RCC 7860 (cell line): ENCODE data around the gene TOR1B.

Experiments
- DNase-seq: peaks from one replicate; pipeline ENCODE4 v3.0.0-alpha.2; 2015; ENCODE audit warnings: low spot score
- FAIRE-seq: peaks from 2 replicates; lab custom pipeline; 2012; peaks lifted over from hg19 to GRCh38; lab: Jason Lieb, UNC

The TOR1B gene

DNA sequence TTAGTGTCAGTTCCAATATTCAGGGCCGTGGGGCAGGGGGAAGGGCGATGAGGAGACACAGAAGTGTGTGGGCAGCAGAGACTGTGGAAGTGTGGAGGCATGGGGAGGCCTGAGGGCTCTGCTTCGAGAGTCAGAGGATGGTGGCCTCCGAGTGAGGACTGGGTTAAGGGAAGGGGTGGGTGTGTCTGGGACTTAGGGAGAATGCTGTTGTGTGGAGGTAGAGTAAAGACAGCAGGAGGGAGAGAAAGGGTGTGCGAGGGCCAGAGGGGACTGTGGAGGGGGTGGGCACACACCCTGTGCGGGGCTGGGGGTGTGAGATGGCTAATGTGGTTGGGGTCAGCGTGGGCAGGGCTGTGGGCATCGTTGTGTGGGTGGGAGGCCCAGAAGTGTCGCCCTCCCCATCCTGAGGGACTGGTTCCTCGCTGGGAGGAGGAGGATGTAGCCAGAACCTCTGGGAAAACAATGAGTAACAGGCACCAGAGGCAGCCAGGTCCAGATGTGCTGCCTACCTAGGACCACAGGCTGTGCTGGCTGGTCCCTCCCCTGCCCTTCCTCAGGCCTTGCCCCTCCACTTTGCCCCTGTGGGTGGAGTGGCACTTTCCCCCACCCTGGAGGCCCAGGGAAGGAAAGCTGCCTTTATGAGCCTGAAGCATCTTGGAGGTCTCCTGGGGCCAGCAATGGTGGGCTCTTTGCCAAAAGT lies 36.5 kb downstream of the TOR1B start:
- FAIRE-seq (no peak), DNase-seq (no peak)

DNA sequence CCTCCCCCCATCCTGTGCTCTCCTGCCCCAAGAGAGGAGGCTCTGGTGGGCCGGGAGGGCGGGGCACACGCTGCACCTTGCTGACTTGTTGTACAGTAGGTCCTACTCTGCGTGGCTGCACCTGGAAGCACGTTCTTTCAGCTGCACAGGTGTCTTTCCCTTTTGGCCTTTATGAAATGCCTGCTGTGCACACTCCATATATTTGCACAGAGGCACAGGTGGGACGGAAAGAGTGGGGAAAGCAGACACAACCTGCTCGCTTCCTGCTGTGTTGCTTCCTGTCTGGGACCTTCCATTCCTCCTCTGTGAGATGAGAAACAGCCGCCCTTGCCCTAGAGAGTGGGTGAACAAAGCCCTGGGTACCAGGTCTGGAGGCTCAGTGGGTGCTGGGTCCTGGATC lies 37.0 kb downstream of the TOR1B start:
- FAIRE-seq, result no peak

DNA sequence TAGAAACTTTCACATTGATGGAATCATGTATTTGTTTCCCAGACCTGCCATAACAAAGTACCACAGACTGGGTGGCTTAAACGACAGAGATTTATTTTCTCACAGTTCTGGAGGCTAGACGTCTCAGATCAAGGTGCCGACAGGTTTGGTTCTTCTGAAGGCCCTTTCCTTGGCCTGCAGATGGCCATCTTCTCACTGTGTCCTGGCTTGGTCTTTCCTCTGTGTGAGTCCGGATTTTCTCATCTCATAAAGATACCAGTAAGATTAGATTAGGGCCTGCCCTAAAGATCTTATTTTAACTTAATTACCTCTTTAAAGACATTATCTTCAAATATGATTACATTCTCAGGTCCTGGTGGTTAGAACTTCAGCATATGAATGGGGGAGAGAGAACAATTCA lies 38.1 kb downstream of the TOR1B start:
- no peak for FAIRE-seq
- no peak for DNase-seq

More for the DNA sequence above, 37.0 kb downstream of the TOR1B start:
- DNase-seq, result no peak

- DNase-seq (no peak), FAIRE-seq (no peak)
These were observed 42.4 kb downstream of the TOR1B start for GRCh38 chr9:129845373-129845772.

DNA sequence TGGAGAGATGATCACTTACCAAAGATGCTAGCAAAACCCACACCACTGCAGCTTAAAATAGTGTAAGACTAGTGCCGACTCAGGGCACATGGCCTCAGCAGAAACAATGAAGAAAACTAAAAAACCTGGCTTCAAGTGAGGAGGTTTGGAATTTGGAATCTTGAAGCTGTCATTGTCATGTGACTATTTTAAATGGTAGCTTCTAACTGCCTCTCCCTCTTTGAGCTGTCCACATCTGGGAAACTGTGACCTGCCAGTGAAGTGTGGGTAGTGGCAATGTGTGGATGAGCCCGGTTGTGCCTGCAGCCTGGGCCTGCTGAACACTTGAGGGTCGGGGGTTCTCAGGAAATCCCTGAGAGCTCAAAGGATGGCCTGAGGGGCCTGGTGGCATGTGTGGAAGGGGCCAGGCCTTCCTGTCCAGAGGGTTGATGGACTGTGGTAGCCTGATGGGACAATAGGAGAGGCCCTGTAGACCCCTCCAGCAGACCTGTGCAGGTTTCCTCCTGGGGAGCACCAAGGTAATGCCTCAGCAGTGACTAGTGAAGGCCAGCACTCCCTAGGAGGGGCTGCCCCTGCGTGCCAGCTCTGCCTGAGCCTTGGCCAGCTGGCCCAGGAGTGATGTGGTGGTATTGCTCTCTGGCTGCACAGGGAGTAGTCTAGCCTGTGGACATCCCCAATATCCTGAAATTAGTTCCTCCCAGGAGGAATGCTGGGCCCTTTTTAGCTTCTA lies 45.9 kb downstream of the TOR1B start:
- FAIRE-seq (no peak), DNase-seq (no peak)

DNA sequence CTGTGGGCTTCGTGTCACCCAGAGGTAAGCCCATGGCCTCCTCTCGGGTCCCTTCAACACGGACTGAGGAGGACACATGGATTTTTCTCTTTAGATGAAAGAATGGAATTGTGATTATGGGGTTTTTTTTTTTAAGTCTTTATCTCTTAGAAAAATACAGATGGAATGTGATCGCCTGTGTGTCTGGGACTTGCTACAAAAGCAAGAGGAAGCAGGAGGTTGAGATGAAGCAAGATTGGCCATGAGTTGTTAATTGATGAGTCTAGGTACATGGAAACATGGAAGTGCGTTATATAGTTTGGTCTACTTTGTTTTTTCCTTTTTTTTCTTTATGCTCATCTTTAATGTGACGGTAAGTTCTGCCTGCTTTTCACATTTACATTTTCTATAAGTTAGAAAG lies 46.9 kb downstream of the TOR1B start:
- DNase-seq, result no peak
- FAIRE-seq, result no peak

DNA sequence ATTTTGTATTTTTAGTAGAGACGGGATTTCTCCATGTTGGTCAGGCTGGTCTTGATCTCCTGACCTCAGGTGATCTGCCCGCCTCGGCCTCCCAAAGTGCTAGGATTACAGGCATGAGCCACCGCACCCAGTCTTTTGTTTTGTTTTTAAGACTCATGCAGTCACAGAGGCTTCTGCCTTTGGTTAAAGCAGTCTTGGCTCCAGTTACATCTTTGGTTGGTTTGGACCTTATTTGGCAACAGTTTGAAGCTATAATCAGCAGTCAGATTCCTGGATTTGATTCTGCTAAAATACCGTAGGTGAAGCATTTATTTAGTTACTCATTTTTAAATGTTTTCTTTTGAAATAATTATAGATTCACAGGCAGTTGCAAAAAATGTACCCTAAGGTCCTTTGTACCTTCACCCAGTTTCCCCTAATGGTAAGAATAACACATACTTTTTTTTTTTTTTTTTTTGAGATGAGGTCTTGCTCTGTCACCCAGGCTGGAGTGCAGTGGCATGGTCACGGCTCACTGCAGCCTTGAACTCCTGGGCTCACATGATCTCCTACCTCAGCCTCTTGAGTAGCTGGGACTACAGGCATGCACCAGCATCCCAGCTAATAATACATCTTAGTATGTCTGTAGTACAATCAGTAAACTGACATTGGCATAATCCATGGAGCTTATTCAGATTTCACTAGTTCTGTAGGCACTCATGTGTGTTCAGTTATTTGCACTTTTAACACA lies 48.0 kb downstream of the TOR1B start:
- FAIRE-seq (no peak), DNase-seq (no peak)

DNA sequence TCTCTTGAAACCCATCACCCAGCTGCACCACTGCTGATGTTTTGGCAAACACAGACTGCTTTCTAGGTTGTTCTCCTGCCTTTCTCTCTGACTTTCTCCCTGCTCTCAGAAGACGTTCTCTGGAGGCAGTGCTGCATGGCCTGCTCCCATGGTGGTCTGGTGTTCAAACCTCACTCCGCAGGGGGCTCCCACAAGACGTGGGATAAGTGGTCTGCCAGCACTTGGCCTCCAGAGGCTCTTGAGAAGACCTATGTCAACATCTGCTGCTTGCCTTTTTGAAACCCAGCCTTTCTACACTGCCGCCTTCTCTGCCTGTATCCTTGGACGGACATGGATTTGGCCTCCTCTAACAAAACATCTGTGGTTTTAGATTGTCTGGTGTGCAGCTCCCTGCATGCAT lies 48.8 kb downstream of the TOR1B start:
- DNase-seq (no peak), FAIRE-seq (no peak)

DNA sequence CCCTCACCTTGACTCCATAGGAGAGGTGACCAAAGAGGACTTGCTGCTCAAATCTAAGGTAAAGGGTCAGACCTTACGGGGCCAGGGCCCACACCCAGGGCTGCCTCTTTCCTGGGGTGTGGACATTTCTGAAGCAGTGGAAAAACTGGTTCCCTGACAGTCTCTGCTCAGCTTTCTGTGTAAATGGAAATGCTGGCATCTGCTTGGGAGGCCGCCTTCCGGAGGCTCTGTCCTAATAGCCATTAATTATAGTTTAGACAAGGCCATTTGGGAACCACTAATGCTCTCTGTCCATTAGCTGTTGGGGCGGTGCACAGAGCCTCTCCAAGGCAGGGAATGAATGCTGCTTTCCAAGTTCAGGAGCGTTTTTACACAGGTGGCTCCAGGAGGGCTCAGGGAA lies 49.6 kb downstream of the TOR1B start:
- FAIRE-seq (no peak), DNase-seq (no peak)

DNA sequence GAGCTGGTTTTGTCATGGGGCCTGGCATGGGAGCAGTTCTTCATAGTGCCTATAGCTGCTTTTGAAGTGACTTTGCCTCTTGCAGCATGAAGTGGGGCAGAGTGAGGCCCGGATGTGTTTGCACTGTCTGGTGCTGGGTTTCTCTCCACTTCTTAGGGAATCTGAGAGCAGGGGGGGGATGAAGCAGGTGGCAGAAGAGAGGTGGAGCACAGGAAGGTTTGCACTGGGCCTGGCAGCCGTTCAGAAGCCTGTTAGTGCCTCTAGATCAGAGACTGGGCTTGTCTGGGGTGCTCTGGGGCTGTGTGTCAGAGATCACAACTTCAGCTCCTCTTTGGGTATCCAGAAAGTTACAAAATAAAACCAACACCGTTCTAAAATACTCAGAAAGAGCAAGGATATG lies 50.6 kb downstream of the TOR1B start:
- no peak for FAIRE-seq
- DNase-seq, result no peak

DNA sequence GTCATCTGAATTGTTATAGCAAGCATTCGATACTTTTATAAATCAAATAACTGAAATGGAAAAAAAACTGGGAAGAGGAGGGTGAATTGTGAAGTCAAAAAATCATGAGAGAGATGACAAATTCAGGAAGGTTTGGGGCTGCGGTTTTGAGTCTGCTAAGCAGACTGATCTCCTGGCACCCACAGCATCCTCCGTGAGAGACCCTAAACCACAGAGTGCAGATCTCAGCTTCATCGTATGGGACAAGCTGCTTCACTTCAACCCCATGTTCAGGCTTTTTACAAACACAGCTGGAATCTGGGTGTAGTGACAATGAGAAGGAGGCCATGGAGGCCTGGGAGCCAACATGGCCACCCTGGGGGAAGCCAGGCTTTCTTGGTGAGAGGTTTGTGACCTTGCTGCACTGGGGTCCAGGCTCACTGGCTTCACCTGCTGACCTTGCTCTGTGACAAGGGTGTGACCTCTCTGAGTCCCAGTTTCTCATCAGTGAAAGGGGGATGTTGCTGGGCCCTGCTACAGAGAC lies 51.7 kb downstream of the TOR1B start:
- DNase-seq (no peak), FAIRE-seq (no peak)

DNA sequence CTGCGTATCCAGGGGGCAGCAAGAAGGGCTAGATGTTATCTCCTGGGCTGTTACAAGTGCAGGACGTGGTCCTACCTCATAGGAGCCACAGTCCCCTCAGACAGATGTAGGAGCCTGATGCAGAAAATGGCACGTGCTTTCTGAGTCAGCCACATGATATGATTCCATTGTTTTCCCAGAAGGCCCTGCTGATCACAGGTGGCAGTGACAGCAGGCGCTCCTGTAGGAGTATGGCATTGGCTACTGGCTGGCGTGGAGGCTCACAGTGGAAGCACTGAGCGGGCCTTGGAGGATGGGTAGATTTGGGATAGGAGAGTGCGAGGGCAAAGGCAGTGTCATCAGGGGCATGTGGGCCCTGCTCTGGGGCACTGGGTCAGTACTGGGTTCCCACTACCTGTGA lies 54.2 kb downstream of the TOR1B start:
- FAIRE-seq (no peak), DNase-seq (no peak)

DNA sequence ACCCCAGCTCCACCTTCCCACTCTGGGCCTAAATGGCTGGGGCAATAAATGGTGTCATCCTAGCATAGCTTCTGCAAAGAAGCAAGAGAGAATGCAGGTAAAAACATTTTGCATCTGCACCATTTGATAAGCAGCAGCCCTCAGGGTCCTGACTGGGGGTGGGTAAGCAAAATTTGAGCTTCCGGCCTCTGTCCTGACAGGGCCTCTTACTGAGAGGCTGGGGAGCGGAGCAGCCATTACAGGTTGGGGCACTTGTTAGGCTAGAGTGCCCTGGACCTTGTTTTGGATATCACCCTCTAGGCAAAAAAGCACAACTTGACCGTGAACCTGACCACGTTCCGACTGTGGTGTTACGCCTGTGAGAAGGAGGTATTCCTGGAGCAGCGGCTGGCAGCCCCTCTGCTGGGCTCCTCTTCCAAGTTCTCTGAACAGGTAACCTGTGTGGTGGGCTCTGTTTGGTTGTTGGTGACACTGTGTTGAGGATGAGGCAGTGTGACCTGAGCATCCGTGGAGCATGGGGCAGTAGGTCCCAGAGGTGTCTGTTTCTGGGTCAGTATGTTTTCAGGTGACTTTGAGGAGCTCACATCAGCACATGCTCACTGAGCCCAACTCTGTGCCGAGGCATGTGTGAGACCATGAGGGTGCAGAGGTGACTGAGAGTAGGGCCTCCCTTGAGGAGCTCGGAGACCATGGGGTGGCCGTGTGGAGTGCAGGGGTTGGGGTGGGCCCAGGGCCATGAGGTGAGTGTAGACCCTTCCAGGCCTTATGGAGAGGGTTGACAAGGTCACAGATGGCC lies 55.4 kb downstream of the TOR1B start:
- no peak for DNase-seq
- FAIRE-seq, result no peak
